Smooth muscle cell of the coronary artery (primary cell): ENCODE results near the gene NUS1. TPM values are rescaled to one million over a fixed set of nuclear protein-coding genes. Genes with fewer than 3 reads are reported as not detected.

Experiments
- total RNA-seq: library from RNA; depleted of rRNA; stranded (reverse); fragments of >200 nt; gene quantifications from 2 replicates; pipeline ENCODE4 v1.2.3, GENCODE V29; 2014; ENCODE audit warnings: low replicate concordance

Gene NUS1
- 8.2 and 16.5 TPM in 2 replicates for total RNA-seq

DNA sequence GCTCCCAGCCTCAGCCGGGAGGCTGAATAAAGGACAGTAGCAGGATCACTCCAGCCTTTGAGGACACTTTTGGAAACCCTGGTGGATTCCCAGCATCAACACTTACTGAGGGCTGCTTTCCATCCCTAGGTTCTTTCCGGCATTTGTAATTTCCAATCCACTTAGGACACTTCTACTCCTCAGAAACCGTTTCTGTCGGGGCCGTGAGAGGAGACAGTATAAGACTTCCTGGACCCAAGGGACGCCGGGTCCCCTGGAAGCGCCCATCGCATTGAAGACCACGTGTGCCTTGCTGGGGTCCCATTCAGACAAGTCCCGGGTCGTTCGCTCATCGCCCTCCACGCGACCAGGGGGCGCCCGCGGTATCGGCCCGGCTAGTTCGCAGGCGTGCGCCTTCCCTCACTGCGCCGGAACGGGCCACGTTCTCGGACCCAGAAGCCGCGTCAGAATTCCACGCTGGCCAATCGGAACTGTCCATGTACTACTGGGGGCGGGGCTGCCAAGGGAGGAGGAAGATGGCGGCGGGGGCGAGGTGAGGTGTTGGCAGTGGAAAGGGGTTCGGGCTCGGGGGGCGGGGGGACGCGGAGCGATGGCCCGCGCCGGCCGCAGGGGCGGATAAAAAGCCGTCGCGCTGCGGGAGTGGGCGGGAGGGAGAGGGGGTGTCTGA is at the start of gene NUS1:
Gene NUS1 (plus strand): TSS at position 479 of the 667 bp plus-strand sequence. CDS start 202 bp downstream, outside the sequence.

Other genes with a start within 250 kb of the NUS1 start
- gene ROS1, start 249.5 kb upstream of the NUS1 start, total RNA-seq: under 0.01 TPM in 2 replicates
- 13.2 and 65.3 TPM in 2 replicates for gene DCBLD1, start 192.8 kb upstream of the NUS1 start, total RNA-seq
- 23.6 and 46.5 TPM in 2 replicates for gene GOPC, start 73.0 kb upstream of the NUS1 start, total RNA-seq
- not detected in 2 replicates for gene SLC35F1, start 231.8 kb downstream of the NUS1 start, total RNA-seq